KOPT-K1 (cell line): Measurements from ENCODE around the gene KIF25.

Source experiments
- H3K27ac ChIP-seq: fragments of 200-600 bp; sonication (generic); 2 replicates; pipeline ENCODE4 v1.5.1; 2016; ENCODE audit warnings: antibody characterized with exemption, mild to moderate bottlenecking, low read depth, low read length; ENCODE audit not compliant: poor library complexity, severe bottlenecking
- H3K36me3 ChIP-seq: fragments of 200-600 bp; sonication (generic); 2 replicates; pipeline ENCODE4 v1.5.1; 2017; ENCODE audit warnings: antibody characterized with exemption, mild to moderate bottlenecking, low read length, moderate library complexity; ENCODE audit not compliant: insufficient read depth
- H3K9me3 ChIP-seq: fragments of 200-600 bp; sonication (generic); 2 replicates; pipeline ENCODE4 v1.5.1; 2017; ENCODE audit warnings: antibody characterized with exemption, low read length, mild to moderate bottlenecking; ENCODE audit not compliant: insufficient read depth, poor library complexity, severe bottlenecking

KIF25 gene

GRCh38 chr6:167980911-167981580 is 16.4 kb upstream of the KIF25 start:
- Histone ChIP-seq H3K36me3 (no peaks in the 10 kb centered on the region), H3K9me3 (peaks cover 8% of the 10 kb centered on the region), H3K27ac (no peak overlapping the region)

DNA sequence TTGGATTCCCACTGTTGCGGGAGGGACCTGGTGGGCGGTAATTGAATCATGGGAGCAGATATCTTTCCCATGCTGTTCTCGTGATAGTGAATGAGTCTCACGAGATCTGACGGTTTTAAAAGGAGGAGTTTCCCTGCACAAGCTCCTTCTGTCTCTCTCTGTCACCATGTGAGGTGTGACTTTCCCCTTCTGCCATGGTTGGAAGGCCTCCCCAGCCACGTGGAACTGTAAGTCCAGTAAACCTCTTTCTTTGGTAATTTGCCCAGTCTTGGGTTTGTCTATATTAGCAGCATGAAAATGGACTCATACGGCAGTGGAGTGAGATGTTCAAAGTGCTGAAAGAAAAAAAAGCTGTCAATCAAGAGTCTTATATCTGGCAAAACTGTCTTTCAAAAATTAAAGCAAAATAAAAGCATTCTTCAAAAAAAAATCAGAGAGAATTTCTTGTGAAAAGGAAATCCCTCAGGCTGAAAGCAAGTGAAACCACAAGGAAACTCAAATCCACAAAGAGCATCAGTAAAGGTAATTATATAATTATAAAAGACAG is 15.5 kb upstream of the KIF25 start:
- no peak overlapping the region for H3K27ac ChIP-seq
- peaks cover 8% of the 10 kb centered on the region for H3K9me3 ChIP-seq

GRCh38 chr6:167984144-167984719 is 13.2 kb upstream of the KIF25 start:
- no peak overlapping the region for H3K27ac ChIP-seq
- peaks cover 5% of the 10 kb centered on the region for H3K9me3 ChIP-seq
- no peaks in the 10 kb centered on the region for H3K36me3 ChIP-seq

More for the DNA sequence above, 15.5 kb upstream of the KIF25 start:
- H3K36me3 ChIP-seq, result no peaks in the 10 kb centered on the region

- Histone ChIP-seq H3K9me3 (peaks cover 13% of the 10 kb centered on the region), H3K27ac (no peak overlapping the region), H3K36me3 (no peaks in the 10 kb centered on the region)
Measured at GRCh38 chr6:167984876-167985604, 12.4 kb upstream of the KIF25 start.

- Histone ChIP-seq H3K27ac (no peak overlapping the region), H3K9me3 (peaks cover 14% of the 10 kb centered on the region), H3K36me3 (no peaks in the 10 kb centered on the region)
Measured at GRCh38 chr6:167985911-167986595, 11.4 kb upstream of the KIF25 start.

GRCh38 chr6:167987396-167988153 is 9.9 kb upstream of the KIF25 start:
- no peak overlapping the region for H3K27ac ChIP-seq
- no peaks in the 10 kb centered on the region for H3K36me3 ChIP-seq
- H3K9me3 ChIP-seq, result peaks cover 14% of the 10 kb centered on the region

DNA sequence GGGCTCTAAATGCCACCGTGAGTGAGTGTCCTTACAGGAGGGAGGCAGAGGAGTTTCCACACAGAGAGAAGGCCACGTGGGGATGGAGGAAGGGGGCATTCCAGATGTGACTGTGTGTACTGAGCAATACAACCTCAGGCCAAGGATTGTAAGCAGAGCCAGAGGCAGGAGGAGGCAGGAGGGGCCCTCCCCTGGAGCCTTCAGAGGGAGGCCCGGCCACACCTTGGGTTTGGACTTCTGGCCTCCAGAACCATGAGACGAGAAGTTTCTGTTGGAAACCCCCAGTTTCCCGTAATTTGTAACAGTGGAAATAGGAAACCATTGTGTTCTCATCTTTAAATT is 9.3 kb upstream of the KIF25 start:
- H3K9me3 ChIP-seq, result peaks cover 14% of the 10 kb centered on the region
- no peaks in the 10 kb centered on the region for H3K36me3 ChIP-seq
- no peak overlapping the region for H3K27ac ChIP-seq

GRCh38 chr6:167988945-167989841 is 8.3 kb upstream of the KIF25 start:
- H3K9me3 ChIP-seq, result peaks cover 14% of the 10 kb centered on the region
- H3K36me3 ChIP-seq, result no peaks in the 10 kb centered on the region
- H3K27ac ChIP-seq, result no peak overlapping the region

GRCh38 chr6:167990016-167990945 is 7.2 kb upstream of the KIF25 start:
- H3K9me3 ChIP-seq, result peaks cover 14% of the 10 kb centered on the region
- H3K27ac ChIP-seq, result no peak overlapping the region
- H3K36me3 ChIP-seq, result no peaks in the 10 kb centered on the region

DNA sequence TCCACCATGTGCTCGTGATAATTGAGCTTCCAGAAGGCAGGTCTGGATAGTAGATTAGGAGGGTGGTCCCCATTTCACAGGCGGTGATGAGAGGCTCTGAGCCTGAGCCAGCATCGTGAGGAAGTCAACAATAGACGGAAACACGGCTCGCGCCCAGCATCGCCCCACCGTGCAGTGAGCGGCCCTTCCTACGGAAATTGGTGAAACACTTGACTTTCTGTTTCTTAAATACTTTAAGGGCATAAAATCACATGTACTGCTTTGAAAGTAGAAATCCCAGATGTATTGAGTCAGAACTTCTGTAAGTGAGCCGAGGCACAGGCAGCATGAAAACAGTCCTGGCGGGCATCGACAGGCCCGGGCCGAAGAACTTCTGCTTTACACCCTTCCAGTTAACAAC is 4.3 kb upstream of the KIF25 start:
- peaks cover 14% of the 10 kb centered on the region for H3K9me3 ChIP-seq
- no peaks in the 10 kb centered on the region for H3K36me3 ChIP-seq
- H3K27ac ChIP-seq, result no peak overlapping the region

DNA sequence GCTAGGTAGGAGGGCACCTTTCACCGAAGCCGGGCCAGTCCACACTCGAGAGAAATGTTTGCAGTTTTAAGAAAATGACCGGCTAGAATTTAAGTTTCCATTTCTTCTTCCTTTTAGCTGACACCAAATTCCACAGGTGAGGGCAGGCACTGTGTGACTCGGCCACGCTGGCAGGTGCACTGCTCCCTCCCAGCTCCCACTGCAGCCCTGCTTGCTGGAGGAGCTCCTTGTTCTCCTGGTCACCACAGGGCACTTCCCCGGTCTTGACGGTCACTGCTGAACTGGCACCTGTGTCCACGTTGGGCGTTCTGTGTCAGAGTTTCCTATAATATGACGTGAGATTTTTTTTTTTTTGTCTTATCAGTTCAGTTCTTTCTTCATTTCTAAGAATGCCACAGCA is 3.6 kb upstream of the KIF25 start:
- Histone ChIP-seq H3K27ac (no peak overlapping the region), H3K36me3 (no peaks in the 10 kb centered on the region)

DNA sequence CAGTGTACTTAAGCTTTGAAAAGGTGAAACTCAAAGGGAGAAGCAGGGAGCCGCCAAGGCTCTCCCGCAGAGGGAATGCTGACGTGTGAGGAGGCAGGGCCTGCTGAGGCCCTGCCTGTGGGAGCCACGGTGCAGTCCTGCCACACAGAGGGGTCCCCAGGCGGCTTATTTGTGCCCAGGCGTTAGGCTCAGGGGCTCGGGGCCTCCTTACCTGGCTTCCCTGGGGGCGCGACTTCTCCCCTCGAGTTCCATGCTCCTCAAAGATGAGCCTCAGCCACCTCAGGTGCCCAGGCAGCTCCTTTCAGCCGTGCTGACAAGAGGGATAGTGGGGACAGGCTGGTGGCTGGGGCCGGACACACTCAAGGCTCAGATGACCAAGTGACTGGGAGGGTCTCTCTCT is 2.2 kb upstream of the KIF25 start:
- Histone ChIP-seq H3K9me3 (no peaks in the 10 kb centered on the region), H3K36me3 (no peaks in the 10 kb centered on the region), H3K27ac (no peak overlapping the region)

More for the DNA sequence above, 3.6 kb upstream of the KIF25 start:
- peaks cover 13% of the 10 kb centered on the region for H3K9me3 ChIP-seq

DNA sequence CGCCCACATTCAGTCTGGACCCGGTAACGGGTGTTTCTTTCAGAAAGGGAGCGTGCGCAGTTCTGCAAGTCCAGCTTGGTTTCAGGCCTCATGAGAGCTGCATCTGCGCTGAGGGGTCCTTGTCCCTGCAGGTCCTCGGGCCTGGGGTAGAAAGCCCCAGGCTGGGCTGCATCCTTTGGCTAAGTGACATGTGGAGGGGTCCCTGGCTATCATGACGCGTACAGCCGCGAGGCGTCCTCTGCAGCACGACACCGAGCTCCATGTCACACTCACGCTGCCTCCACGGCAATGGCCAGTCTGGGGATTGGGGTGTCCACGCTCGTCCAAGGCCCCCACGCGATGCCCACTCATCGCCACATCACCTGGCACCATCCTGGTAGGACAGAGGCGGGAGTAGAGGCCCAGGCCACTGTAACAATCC is 1.7 kb upstream of the KIF25 start:
- Histone ChIP-seq H3K36me3 (no peaks in the 10 kb centered on the region), H3K9me3 (no peaks in the 10 kb centered on the region), H3K27ac (no peak overlapping the region)
